Pons (tissue), 1 donor: ENCODE data around the gene SFXN1.
"Not testable (repeated sequence)": the region's sequence is repeated elsewhere in the genome, so short reads cannot be mapped to it uniquely, and the experiment has no call there.

ENCODE experiments used
- DNase-seq: peaks from one replicate; pipeline ENCODE4 v3.0.0-alpha.2; 2016; ENCODE audit warnings: low spot score

SFXN1 gene

DNA sequence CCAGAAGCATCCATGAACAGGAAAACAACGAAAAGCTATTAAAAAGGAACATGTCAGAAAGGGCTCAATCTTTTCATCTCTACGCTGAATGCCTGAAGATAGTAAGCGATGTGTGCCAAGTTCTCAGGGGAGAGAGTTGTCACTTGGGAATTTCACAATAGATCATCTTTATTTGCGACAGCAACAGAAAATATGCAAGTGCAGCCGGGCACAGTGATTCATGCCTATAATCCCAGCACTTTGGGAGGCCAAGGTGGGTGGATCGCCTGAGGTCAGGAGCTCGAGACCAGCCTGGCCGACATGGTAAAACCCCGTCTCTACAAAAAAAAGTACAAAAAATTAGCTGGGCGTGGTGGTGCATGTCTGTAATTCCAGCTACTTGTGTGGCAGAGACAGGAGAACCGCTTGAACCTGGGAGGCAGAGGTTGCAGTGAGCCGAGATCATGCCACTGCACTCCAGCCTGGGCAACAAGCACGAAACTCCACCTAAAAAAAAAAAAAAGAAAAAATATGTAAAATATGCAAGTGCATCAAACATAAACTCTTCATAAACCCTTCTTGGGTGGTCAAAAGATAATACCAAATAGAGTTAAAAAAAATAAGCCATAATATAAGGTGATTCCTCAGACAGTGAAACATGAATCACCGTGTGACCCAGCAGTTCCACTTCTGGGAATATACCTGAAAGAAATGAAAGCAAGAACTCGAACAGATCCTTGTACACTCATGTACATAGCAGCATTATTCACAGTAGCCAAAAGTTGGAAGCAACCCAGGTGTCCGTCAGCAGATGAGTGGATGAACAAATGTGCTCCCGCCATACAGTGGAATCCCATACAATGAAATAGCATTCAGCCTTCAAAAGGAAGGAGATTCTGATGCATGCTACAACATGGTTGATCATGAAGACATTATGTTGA is 16.2 kb downstream of the SFXN1 start:
- DNase-seq = no peak

GRCh38 chr5:175501759-175502158 is 23.4 kb downstream of the SFXN1 start:
- DNase-seq = no peak

GRCh38 chr5:175507671-175508070 is 29.3 kb downstream of the SFXN1 start:
- not testable (repeated sequence) for DNase-seq

GRCh38 chr5:175508896-175509295 is 30.5 kb downstream of the SFXN1 start:
- no peak for DNase-seq

GRCh38 chr5:175513297-175513696 is 34.9 kb downstream of the SFXN1 start:
- no peak for DNase-seq

- DNase-seq = no peak
Observed at GRCh38 chr5:175513726-175514125, 35.4 kb downstream of the SFXN1 start.

GRCh38 chr5:175516933-175517823 is 38.8 kb downstream of the SFXN1 start:
- no peak for DNase-seq

- DNase-seq = no peak
Observed at GRCh38 chr5:175517824-175518450, 39.6 kb downstream of the SFXN1 start.

DNA sequence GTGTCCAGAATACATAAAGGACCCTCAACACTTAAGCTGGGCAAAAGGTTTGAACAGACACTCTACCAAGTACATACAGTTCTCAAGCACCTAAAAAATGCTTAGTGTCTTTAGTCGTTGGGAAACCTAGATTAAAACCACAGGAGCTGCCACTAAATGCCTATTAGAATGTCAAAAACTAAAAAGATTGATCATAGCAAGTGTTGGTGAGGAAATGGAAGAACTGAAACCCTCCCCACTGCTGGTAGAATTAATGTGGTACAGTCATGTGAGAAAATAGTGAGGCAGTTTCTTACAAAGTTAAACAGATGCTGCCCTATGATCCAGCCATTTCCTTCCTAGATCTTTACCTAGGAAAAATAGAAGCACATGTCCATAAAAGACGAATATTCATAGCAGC is 40.6 kb downstream of the SFXN1 start:
- DNase-seq = no peak

GRCh38 chr5:175520321-175520720 is 42.0 kb downstream of the SFXN1 start:
- DNase-seq = no peak

GRCh38 chr5:175520873-175521272 is 42.5 kb downstream of the SFXN1 start:
- DNase-seq = no peak

DNA sequence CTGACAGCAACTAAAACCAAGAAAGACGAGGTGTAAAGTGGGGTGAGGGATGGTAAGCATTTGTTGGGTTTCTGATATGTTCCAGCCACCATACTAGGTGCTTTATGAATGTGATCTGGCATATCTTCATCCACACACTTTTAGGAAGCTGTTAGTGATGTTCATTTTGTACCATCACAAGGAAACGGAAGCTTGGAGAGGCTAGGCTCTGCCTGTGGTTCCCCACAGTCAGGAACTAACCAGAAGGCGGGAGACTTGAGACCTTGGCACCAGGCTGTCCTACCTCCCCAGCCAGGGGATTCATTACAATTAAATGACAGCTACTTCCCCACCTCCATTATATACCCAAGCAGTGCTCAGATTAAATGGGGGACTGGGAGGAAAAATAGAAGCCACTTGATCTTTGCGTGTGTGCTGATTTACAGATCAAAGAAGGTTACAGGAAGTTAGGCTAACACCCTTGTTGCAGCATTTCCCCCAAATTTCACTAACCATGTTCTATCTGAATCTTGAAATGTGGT is 43.0 kb downstream of the SFXN1 start:
- DNase-seq = no peak

GRCh38 chr5:175523292-175523691 is 44.9 kb downstream of the SFXN1 start:
- no peak for DNase-seq

GRCh38 chr5:175524211-175524610 is 45.9 kb downstream of the SFXN1 start:
- DNase-seq = peak; percentile 59

- DNase-seq = no peak
Observed at GRCh38 chr5:175526691-175527090, 48.3 kb downstream of the SFXN1 start.

- no peak for DNase-seq
Observed at GRCh38 chr5:175531361-175531760, 53.0 kb downstream of the SFXN1 start.

GRCh38 chr5:175534070-175534932 is 55.9 kb downstream of the SFXN1 start:
- peak; percentile 63 for DNase-seq

GRCh38 chr5:175535331-175535730 is 57.0 kb downstream of the SFXN1 start:
- not testable (repeated sequence) for DNase-seq

- DNase-seq = no peak
Observed at GRCh38 chr5:175535796-175536195, 57.4 kb downstream of the SFXN1 start.

DNA sequence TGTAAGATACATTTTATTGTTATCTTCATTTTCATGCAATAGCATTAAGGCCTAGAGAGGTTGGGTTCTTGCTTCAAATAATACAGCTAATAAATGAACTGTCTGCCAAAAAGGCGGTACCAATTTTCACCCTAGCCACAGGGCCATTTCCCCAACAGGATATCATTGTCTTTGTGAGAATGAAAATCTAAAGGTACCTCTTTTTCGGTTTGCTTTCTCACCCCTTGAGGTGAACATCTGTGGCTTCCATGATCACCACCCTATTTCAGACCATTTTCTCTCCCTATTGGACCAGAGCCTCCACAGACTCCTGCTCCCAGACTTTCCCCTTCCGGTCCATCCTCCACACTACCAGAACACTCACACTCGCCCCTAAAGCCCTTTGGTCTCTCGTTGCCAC is 60.2 kb downstream of the SFXN1 start:
- no peak for DNase-seq

- no peak for DNase-seq
Observed at GRCh38 chr5:175539936-175540335, 61.6 kb downstream of the SFXN1 start.
